ENCODE measurements around the gene CTU2.

CTU2 gene

DNA sequence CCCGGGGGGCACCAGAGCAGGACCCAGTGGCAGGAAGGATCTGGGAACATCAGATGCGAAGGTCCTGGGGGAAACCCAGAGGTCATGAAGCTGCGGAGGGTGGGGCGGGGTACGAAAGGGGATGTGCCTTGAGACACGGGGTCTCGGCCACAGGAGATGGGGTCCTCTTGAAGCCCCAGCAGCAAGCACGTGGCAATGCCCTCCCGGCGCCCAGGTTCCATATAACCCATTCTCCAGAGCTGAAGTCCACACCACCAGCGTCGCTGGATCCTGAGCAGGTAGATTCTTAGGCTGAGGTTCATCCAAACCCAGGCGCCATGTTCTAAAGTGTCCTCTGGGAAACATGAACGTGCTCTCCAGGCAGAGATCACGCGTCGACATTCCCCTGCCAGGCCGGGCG, 57.8 kb downstream of the CTU2 start:
- no peak for DNase-seq

DNA sequence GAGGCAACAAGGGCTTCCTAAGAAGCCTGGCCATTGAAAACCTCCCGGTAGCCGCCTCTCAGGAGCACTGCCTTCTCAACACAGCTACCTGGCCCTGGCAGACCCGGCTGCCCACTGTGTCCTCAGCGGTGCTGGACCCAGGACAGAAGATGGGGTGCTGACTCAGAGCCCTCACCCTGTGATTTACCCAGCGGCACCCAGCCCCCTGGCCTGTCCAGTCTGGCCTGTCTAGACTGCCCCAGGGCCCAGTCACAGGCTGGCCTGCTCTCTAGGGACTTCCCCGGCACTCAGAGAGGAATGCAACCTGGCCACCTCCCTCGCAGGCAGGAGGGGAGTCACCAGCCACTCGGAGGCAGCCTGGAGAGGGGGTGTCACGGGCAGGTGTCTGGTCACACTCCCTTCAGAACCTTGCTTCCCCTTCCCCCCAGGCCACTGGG, 58.6 kb downstream of the CTU2 start:
- no peak for DNase-seq

Data from effector CD4-positive, alpha-beta T cell (primary cell).